IPS-15b (cell line): ENCODE results near the gene ERC2.
"Not testable (repeated sequence)": the region's sequence is repeated elsewhere in the genome, so short reads cannot be mapped to it uniquely, and the experiment has no call there.

Experiments used
- H3K27me3 ChIP-seq: one replicate; pipeline ENCODE4 v1.6.1; 2013; ENCODE audit warnings: low read length; ENCODE audit not compliant: control insufficient read depth, insufficient read depth
- H3K36me3 ChIP-seq: one replicate; pipeline ENCODE4 v1.6.1; 2013; ENCODE audit warnings: low read length; ENCODE audit not compliant: control insufficient read depth, insufficient read depth
- H3K4me1 ChIP-seq: one replicate; pipeline ENCODE4 v1.6.1; 2013; ENCODE audit warnings: mild to moderate bottlenecking, low read length; ENCODE audit not compliant: control insufficient read depth, insufficient read depth
- H3K4me3 ChIP-seq: one replicate; pipeline ENCODE4 v1.5.1; 2013; ENCODE audit warnings: low read depth, low read length
- H3K9ac ChIP-seq: one replicate; pipeline ENCODE4 v1.6.1; 2013; ENCODE audit warnings: low read depth, mild to moderate bottlenecking, low read length
- H3K9me3 ChIP-seq: one replicate; pipeline ENCODE4 v1.6.1; 2013; ENCODE audit warnings: mild to moderate bottlenecking, low read length; ENCODE audit not compliant: control insufficient read depth, insufficient read depth

Gene ERC2

DNA sequence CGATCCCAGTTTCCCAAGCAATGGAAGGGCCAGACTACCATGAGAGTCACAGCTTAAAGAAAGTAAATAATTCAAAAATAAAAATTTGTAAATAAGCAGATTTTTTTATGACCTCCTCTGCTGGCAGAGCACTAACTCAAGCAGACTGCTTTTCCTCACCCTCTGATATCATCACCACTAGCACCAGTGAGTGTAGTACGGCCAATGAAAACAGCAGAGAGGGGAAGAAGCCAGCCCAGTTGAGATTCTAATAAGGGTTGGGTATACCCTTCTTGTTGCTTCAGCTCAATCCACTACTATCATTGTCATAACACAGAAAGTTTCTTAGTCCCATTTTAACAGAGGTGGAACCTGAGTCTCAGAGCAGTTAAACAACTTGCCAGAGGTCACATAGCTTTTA, 193.1 kb downstream of the ERC2 start:
- H3K9me3 ChIP-seq = no peaks in the 10 kb centered on the region
- no peaks in the 10 kb centered on the region for H3K4me1 ChIP-seq
- no peaks in the 10 kb centered on the region for H3K36me3 ChIP-seq
- no peak overlapping the region for H3K4me3 ChIP-seq
- no peak overlapping the region for H3K9ac ChIP-seq
- no peaks in the 10 kb centered on the region for H3K27me3 ChIP-seq

GRCh38 chr3:56269755-56270535, 198.3 kb downstream of the ERC2 start:
- no peaks in the 10 kb centered on the region for H3K9me3 ChIP-seq
- no peak overlapping the region for H3K9ac ChIP-seq
- no peak overlapping the region for H3K4me3 ChIP-seq
- H3K36me3 ChIP-seq = no peaks in the 10 kb centered on the region
- no peaks in the 10 kb centered on the region for H3K4me1 ChIP-seq
- H3K27me3 ChIP-seq = no peaks in the 10 kb centered on the region

DNA sequence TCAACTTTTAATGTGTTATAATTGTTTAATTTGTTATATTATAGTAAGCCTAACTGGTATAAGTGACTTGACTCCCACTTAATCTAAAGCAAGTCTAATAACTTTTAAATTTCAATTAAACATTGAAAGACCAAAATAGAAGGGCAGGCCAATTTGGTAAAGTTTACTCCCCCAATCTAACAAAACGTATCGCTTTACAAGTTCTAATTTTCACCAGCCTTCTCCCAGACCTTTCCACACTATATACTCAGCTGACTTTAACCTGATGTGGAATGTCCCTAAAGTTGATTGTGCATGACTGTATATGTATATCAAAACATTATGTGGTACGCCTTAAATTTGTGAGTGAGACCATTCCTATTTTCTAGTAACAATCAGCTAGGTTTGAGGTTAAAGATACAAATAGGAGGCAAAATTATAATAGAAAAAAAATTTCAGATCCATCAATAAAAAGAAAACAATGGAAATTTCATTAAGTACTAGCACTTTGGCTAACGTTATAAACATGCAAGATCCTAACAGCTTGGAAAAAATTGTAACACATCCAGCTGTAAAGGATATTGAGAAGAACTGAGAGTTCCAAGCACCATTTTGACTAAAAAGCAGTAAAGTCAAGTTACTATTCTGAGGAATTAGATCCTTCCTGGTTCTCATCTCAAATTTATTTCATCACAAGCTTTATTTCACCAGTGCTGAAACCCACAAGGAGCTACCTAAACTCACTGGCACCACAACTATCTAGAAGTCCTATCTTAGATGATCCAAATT, 199.5 kb downstream of the ERC2 start:
- Histone ChIP-seq H3K27me3 (no peaks in the 10 kb centered on the region), H3K9me3 (no peaks in the 10 kb centered on the region), H3K36me3 (no peaks in the 10 kb centered on the region), H3K9ac (no peak overlapping the region), H3K4me3 (no peak overlapping the region), H3K4me1 (no peaks in the 10 kb centered on the region)

DNA sequence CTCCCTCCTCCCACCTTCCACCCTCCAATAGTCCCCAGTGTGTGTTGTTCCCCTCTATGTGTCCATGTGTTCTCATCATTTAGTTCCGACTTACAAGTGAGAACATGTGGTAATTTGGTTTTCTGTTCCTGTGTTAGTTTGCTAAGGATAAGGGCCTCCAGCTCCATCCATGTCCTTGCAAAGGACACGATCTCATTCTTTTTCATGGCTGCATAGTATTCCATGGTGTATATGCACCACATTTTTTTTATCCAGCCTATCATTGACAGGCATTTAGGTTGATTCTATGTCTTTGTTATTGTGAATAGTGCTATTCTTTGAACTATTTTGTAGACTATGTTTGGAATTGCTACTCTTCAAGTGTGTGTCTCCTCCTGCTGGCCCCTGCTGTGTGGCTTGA, 206.4 kb downstream of the ERC2 start:
- H3K9ac ChIP-seq, H3K4me3 ChIP-seq, H3K36me3 ChIP-seq, H3K27me3 ChIP-seq, H3K9me3 ChIP-seq, H3K4me1 ChIP-seq: not testable (repeated sequence)

DNA sequence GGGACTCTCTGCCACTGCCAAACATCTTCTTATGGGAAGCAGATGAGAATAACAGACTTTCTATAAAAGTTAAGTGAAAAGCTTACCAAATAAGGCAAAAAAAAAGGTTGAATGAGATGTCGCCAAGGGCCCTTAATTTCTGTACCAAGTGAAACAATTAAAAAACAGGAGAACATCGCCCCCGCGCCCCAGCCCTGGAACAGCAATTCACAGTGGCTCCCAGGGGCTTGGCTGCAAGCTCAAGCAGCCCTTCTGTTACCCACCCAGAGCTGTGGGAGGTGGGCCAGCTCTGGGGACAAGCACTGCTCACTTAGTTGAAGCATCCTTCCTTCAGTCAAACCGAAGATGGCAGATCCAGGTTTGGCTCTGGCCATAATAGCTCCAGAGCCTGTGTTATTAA, 208.0 kb downstream of the ERC2 start:
- Histone ChIP-seq H3K4me3 (no peak overlapping the region), H3K27me3 (no peaks in the 10 kb centered on the region), H3K4me1 (no peaks in the 10 kb centered on the region), H3K9me3 (no peaks in the 10 kb centered on the region), H3K36me3 (no peaks in the 10 kb centered on the region), H3K9ac (no peak overlapping the region)

GRCh38 chr3:56257826-56258225, 210.4 kb downstream of the ERC2 start:
- Histone ChIP-seq H3K27me3 (no peaks in the 10 kb centered on the region), H3K36me3 (no peaks in the 10 kb centered on the region), H3K4me1 (peaks cover 7% of the 10 kb centered on the region), H3K9ac (no peak overlapping the region), H3K9me3 (no peaks in the 10 kb centered on the region), H3K4me3 (no peak overlapping the region)

GRCh38 chr3:56254835-56255234, 213.4 kb downstream of the ERC2 start:
- no peak overlapping the region for H3K9ac ChIP-seq
- no peak overlapping the region for H3K4me3 ChIP-seq
- no peaks in the 10 kb centered on the region for H3K36me3 ChIP-seq
- peaks cover 7% of the 10 kb centered on the region for H3K4me1 ChIP-seq
- no peaks in the 10 kb centered on the region for H3K27me3 ChIP-seq
- H3K9me3 ChIP-seq = no peaks in the 10 kb centered on the region

DNA sequence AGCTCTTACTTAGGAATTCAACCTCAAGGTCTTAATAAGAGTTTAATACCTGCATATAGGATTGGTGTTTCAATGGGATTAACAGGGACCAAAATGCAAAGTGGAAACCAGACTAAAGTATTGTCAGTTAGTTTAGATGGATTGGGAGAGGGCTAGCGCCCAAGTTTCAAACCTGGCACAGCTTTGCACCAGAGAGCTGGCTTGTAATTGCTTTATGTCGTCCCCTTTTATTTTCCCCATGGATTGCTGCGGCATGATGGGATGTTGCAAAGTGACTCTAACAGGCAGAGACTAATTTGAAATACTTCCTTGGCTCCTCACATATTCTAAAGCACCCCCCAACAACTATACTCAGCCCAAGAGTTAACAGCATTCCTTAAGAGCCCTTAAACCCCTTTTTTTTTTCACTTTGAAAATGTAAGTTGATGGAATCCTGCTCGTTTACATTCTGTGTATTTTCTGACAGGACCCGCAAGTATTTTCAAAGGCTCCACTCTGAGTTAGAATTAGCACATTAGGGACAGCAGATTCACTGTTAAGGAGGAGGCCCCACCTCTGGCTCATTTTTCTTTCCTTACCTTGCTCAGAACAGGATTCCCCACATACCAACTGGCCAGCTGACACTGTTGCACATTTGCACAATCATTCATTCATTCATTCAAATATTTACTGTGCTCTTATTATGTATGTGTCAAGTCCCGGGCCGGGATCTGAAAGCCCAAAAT, 214.2 kb downstream of the ERC2 start:
- Histone ChIP-seq H3K27me3 (no peaks in the 10 kb centered on the region), H3K36me3 (no peaks in the 10 kb centered on the region), H3K9ac (no peak overlapping the region), H3K4me3 (no peak overlapping the region), H3K4me1 (peaks cover 7% of the 10 kb centered on the region), H3K9me3 (no peaks in the 10 kb centered on the region)

DNA sequence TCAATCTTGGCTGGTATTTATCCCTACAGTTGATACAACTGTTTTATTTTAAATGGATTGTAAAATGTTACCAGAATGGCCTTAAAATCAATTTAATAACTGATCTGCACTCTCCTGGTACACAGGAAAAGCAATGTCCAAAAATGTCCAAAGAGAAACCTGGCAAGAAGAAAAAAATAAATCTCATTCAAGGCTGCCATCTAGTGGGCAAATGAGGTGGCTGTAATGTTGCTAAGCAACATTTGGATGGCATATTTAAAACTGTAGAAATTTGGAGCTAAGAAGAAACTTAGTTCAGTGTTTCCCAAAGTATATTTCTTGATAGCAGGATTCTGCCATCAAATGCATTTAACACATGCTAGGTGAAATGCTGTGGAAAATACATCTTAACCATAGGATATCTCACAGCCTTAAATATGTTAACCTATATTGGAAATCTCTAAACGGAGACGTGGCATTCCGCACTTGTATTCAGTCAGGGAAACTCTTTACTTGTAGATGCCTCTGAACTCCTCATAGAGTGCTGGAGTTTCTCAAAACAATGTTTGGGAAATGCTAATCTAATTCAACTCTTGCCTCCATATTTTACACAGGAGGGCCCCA, 216.8 kb downstream of the ERC2 start:
- Histone ChIP-seq H3K4me3 (no peak overlapping the region), H3K4me1 (peaks cover 13% of the 10 kb centered on the region), H3K36me3 (no peaks in the 10 kb centered on the region), H3K9ac (no peak overlapping the region), H3K27me3 (no peaks in the 10 kb centered on the region), H3K9me3 (no peaks in the 10 kb centered on the region)

- H3K4me3 ChIP-seq = no peak overlapping the region
- H3K9ac ChIP-seq = no peak overlapping the region
- H3K36me3 ChIP-seq = no peaks in the 10 kb centered on the region
- H3K9me3 ChIP-seq = no peaks in the 10 kb centered on the region
- no peaks in the 10 kb centered on the region for H3K27me3 ChIP-seq
- peaks cover 6% of the 10 kb centered on the region for H3K4me1 ChIP-seq
Measured at GRCh38 chr3:56248021-56248420, 220.2 kb downstream of the ERC2 start.

GRCh38 chr3:56238299-56238698, 230.0 kb downstream of the ERC2 start:
- no peaks in the 10 kb centered on the region for H3K9me3 ChIP-seq
- no peaks in the 10 kb centered on the region for H3K4me1 ChIP-seq
- no peak overlapping the region for H3K4me3 ChIP-seq
- no peaks in the 10 kb centered on the region for H3K36me3 ChIP-seq
- H3K9ac ChIP-seq = peak overlapping the region; percentile 16
- no peaks in the 10 kb centered on the region for H3K27me3 ChIP-seq
